ENCODE data around the gene PARP8.
A peak's percentile ranks its signal among the peaks of the same experiment; 100 is the strongest.
"Not testable (repeated sequence)": the region's sequence is repeated elsewhere in the genome, so short reads cannot be mapped to it uniquely, and the experiment has no call there.

PARP8 gene

GRCh38 chr5:50666261-50667022 lies at the start of gene PARP8:
Gene PARP8 (plus strand): TSS chr5:50666637. CDS start chr5:50667096, 459 bp downstream.
- DNase-seq (ENCODE audit: low read depth in 4 of 4, low spot score in 1 of 4), result peak in 2 of 4 experiments; percentile 11 to 13

DNA sequence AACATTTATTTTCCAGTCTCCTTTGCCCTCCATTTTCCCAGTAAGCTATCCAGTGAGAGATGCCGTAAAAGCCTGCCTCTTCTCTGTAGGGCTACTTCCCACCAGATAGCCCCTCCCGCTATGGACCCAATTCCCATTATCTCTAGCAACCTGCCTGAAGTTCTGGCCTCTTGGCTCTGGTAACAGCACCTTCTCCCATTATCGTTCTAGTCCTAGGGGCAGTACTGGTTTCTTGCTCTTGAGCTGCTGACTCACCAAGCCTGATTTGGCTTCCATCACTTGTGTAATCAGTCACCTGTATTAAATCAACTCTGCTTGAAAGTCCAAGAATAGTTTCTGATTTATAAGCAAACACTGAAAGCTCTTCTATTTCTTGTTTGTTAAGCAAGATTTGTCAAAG lies 42.8 kb upstream of the PARP8 start:
- no peak for DNase-seq (ENCODE audit: low read depth in 4 of 4, low spot score in 1 of 4)

DNA sequence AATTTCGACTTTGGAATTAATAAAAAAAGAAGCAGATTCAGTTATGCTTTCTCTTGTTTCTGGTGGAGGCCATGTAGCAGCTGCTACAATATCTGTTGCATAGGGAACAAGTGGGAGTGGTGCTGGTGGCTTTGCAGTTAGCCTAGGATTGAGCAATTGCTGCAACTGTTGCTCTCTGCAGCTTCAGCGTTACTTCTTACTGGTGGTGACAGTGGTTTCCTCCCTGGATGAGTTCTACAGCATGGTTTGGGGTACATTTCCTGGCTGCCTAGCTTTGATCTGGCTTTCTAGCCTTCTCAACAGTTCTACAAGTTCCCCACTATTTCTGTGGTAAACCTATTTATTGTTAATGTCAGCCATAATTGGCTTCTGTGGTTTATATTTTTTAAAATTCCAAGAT lies 31.6 kb upstream of the PARP8 start:
- not testable (repeated sequence) for DNase-seq (ENCODE audit: low read depth in 4 of 4, low spot score in 1 of 4)

DNA sequence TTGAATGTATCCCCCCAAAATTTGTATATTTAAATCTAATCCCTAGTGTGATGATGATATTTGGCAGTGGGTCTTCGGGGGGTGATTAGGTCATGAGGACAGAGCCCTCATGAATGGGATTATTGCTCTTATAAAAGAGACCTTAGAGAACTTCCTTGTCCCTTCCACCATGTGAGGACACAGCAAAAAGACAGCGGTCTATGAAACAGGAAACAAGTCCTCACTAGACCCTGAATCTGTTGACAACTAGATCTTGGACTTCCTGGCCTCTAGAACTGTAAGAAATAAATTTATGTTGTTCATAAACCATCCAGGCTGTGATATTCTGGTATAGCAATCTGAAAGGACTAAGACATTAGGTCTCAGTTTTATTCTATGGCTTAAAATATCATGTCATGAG lies 28.9 kb upstream of the PARP8 start:
- DNase-seq (ENCODE audit: low read depth in 4 of 4, low spot score in 1 of 4), result not testable (repeated sequence)

DNA sequence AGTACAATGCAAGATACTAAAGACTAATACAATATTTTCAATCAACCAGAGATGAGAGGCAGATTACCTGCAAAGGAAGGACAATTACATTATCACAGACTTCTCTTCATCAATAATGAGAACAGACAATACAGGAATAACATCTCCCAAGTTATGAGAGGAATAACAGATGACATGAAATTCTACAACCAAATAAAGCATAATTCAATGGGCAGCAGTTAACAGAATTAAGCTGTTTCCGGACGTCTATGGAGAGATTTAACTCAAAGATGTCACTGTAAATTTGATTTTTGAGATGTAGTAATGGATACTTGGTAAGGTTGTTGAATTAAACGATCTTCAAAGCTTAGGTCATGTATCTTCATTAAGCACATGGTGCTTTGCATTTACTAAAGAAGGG lies 19.8 kb upstream of the PARP8 start:
- DNase-seq (ENCODE audit: low read depth in 4 of 4, low spot score in 1 of 4), result no peak

DNA sequence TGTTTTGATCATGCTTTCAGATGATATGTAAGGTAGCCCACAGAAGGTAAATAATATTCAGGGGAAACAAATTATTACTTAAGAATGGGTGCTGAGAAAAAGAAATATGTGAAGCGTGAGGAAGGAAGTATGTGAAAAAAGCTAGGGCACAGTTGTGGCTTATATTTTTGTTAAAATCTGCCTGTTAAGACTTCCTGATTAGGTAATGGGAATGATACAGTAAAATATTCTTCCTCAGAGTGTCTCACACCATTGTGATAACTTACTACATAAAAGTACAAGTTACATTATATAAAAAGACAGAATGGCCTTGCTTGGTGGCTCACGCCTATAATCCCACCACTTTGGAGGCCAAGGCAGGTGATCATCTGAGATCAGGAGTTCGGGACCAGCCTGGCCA lies 18.7 kb upstream of the PARP8 start:
- DNase-seq (ENCODE audit: low read depth in 4 of 4, low spot score in 1 of 4), result no peak

DNA sequence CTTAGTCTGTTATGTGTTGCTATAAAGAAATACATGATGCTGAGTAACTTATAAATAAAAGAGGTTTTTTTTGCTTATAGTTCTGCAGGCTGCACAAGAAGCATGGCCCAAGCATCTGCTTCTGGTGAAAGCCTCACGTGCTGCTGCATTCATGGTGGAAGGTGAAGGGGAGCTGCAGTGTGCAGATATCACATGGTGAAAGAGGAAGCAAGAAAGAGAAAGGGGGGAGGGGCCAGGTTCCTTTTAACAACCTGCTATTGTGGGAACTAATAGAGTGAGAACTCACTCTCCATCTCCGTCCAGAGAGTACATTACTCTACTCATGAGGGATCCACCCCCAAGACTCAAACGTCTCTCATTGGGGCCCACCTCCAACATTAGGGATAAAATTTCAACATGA lies 12.5 kb upstream of the PARP8 start:
- no peak for DNase-seq (ENCODE audit: low read depth in 4 of 4, low spot score in 1 of 4)

GRCh38 chr5:50655067-50655809 lies 11.2 kb upstream of the PARP8 start:
- no peak for DNase-seq (ENCODE audit: low read depth in 4 of 4, low spot score in 1 of 4)

DNA sequence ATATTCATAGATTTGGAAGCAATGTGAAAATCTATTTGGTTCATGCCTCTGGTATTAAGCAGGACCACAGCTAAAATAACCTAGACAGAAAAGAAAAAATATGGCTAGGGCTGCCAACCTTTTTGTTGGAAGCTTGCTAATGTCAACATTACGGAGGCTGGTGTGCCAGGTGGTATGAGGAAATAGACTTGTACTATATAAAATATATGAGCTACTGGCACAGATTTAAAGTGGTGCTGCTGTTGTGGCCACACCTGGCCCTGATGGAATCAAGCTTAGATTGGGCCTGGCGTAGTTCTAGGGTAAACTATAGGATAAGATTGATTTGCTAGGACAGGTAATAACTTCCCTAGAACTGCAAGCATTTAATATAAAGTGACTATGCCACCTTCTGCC lies 10.6 kb upstream of the PARP8 start:
- DNase-seq (ENCODE audit: low read depth in 4 of 4, low spot score in 1 of 4), result no peak

DNA sequence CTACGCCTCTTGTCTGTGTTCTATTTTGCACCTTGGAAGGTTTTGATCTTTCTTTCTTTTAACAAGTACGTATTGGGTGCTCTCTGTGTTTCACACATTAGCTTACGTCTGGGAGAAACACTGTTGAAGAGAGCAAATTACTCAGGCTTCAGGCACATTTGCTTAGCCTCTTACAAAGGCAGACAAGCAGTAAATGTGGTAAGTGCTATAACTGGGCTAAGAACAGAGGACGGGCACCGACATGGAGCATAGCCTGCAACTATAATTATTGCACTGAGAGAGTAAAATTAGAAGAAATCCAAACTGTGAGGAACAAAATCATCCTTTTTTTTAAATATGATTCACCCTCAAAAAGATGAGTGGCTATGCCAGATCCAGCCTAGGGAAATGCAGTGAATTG lies 9.4 kb upstream of the PARP8 start:
- no peak for DNase-seq (ENCODE audit: low read depth in 4 of 4, low spot score in 1 of 4)

DNA sequence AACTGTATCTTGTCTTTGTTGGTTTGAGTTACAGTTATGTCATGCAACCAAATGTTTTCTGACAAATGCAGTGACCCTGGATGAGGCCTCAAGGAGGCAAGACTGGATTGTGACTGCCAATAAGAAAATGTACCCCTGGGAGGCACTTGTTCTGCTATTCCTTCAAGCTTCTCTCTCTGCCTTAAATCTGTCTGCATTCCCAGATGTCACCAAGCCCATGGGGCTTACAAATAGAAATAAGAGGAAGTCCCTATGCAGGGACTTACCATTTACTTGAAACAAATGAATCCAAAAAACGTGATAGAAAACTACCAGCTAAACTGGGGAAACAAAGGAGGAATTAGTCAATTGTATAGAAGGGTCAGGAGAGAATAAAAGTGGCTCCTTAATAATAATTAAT lies 8.2 kb upstream of the PARP8 start:
- no peak for DNase-seq (ENCODE audit: low read depth in 4 of 4, low spot score in 1 of 4)

DNA sequence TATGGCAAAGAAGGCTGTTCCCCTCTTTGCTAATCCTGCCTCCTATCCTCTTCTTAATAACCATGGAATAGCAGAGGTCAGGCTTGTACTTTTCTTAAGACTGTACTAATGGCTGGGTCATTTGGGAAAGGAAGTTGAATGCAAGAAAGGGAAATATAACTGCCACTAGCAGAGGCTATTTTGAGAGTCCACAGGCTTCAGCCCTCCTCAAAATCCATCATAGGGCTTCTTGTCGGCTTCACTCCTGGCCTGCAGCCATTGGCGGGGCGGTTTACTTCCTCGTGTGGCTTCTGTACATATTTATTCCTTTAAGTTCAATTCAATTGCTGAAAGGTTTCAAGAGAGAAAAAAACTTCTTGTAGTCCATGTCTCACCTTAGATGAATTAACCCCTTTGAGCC lies 2.8 kb upstream of the PARP8 start:
- DNase-seq (ENCODE audit: low read depth in 4 of 4, low spot score in 1 of 4), result no peak

DNA sequence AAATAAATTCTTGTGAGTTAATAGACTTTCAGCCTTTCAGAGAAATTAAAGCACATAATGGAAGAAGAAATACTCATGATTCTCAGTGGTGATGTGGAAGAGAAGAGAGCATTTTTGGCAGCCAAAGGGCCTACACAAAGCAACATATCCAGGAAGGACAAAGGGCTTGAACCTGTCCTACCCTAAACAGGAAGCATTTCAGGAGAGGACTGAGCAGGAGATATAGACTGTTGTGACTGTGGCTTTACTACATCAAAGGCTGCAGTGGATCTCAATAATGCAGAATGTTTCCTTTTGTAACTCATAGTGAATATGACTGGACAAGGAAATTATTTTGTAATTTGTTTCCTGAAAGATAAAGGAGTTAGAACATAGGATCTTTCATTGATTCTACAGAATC lies 1.3 kb upstream of the PARP8 start:
- no peak for DNase-seq (ENCODE audit: low read depth in 4 of 4, low spot score in 1 of 4)

DNA sequence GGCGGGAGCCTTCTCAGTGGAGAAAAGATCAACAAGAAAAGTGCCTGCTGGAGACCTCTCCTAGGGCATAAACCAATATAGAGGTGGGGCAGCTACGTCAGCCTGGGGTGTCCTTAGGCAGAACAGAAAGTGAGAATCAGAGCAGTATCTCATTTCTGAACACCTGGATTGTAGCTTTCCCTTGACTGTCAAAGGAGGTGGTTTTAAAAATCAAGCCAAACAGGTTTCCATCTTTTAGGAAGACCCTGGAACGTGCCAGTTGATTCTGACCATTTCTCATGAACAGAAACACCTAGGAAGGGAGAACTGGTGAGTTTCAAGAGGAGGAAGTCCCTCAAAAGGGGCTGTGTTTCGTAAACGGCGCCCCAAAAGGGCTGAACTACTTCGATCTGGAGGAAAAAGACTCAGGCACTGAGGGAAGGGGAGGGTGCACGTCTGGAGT lies 655 bp upstream of the PARP8 start:
- peak in 1 of 4 experiments; percentile 5 for DNase-seq (ENCODE audit: low read depth in 4 of 4, low spot score in 1 of 4)

DNA sequence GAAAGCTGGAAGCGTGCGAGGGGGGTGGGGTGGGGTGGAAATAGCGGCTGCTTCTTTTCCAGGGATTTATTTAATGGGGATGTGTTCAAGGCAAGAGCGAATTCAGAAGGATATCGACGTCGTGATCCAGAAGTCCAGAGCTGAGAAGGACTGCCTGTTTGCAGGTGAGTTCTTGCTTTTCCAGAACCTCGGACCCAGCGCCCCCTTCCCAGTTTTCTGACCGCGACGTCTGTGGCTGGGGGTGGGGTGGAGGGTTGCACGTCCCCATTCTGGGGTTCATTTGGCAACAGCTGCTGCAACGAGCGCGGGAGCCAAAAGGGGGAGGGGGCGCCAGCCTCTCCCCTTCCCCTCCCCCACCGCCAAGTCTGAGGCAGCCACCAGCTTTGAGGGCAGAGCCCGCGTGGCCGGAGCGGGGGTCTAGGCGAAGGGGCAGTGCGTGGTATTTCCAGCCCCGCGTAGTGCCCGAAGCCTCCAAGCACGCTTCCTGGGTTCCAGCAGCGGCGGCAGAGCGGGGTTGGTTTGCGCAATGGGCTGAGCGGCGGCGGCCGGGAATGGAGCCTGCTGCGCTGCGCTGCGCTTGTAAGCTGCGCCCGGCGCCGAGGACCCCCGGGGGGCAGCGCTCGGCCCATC lies 701 bp downstream of the PARP8 start:
- DNase-seq (ENCODE audit: low read depth in 4 of 4, low spot score in 1 of 4), result peak in 2 of 4 experiments; percentile 32 to 35

DNA sequence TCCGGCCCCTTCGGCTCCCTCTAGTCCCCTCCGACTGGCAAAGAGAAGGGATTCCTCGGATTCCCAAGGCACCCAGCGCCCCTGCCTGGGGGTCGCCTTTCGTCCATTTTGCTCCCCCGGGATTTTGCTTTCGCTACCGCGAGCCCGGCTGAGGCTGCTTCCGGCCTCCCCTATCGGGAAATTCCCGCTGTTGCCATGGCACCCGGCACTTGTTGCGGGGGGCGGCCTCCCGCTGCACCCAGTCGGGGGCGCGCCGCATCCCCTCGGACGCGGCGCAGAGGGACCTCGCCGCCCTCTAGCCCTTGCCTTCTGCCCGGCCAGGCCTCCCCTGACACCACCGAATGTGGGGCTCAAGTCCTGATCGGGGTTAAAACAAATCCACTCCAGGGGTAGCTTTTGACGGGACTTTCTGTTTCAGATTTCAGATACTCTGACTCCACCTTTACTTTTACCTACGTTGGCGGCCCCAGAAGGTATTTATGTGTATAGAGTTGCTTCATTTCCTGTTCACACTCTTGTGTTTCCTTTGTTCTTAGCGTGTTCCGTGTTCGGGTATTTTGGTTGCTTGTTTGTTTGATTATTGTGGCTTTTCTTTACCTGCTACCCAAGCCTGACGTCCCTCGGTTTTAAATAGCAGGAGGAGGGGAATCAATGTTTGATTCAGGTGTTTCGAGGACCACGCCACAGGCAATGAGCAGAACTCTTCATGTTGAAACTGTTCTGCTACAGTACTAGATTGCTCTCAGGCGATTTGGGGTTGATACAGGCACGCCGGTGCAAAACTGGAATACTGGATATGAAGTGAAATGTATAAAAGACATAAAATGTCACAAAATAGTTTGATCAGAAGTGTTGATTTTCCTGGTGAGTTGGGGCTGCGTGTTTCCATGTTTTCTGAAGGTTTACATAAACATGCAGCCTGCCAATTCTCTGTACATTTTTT lies 1.5 kb downstream of the PARP8 start:
- DNase-seq (ENCODE audit: low read depth in 4 of 4, low spot score in 1 of 4), result peak; percentile 66 to 83 (median 72)

GRCh38 chr5:50668636-50669035 lies 2.2 kb downstream of the PARP8 start:
- not testable (repeated sequence) for DNase-seq (ENCODE audit: low read depth in 4 of 4, low spot score in 1 of 4)

DNA sequence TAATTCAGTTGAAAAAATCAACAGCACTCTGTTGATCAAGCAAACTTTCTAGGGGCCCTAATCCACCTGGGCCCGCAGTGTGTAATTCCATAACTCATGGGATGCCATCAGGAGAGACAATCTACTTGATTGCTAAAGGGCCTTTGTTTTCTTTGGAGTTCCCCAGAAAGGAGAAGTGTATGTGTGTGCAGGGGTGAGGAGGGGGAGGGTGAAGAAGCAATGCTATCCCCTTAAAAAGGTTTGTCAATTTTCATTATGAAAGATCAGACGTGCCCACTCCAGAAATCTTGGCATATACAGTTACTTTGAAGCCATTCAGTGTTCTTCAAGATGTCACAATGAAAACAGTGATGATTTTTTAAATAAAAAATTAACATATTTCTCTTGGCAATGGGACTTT lies 6.2 kb downstream of the PARP8 start:
- DNase-seq (ENCODE audit: low read depth in 4 of 4, low spot score in 1 of 4), result no peak

GRCh38 chr5:50673444-50673843 lies 7.0 kb downstream of the PARP8 start:
- DNase-seq (ENCODE audit: low read depth in 4 of 4, low spot score in 1 of 4), result not testable (repeated sequence)

- DNase-seq (ENCODE audit: low read depth in 4 of 4, low spot score in 1 of 4), result no peak
These were observed 8.9 kb downstream of the PARP8 start for GRCh38 chr5:50675385-50675784.

DNA sequence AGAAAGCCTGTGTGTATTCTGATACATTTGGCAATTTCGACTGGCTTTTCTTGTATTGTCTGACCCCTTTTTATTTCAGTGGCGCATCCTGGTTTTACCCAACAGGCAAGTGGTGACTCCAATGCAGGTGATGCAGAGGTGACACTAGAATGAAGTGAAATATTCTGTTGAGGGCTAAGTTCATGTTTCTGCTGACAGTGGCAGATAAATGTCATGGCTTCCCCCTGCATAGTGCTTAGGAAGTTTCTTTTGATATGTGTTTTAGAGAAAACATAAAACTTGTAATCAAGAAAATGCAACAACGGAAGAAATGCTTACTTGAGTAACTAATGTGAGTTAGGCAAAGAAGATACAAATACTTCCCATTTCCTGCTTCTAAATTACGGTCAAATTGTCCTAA lies 13.1 kb downstream of the PARP8 start:
- DNase-seq (ENCODE audit: low read depth in 4 of 4, low spot score in 1 of 4), result not testable (repeated sequence)

Measured in stimulated activated CD4-positive, alpha-beta T cell treated with anti-CD3 and anti-CD28 coated beads, Interleukin-1b, Interleukin-23, amount 100 ng/mL, for 24 hours (primary cell).